ENCODE data around the gene REG3G.
A peak's percentile ranks its signal among the peaks of the same experiment; 100 is the strongest.

Gene REG3G

GRCh38 chr2:79025421-79025820 lies at the start of gene REG3G:
TSS of gene REG3G (plus strand) at chr2:79025702. CDS start at chr2:79026094, 392 bp downstream.
- Histone ChIP-seq H3K27me3 (ENCODE audit: control insufficient read depth, insufficient read depth, low read length) (no peaks in the 10 kb centered on the region), H3K36me3 (ENCODE audit: control insufficient read depth, insufficient read depth, low read length) (no peaks in the 10 kb centered on the region), H3K9ac (ENCODE audit: low read depth, low read length) (no peak within 1 kb of the TSS), H3K4me1 (ENCODE audit: control insufficient read depth, insufficient read depth, low read length) (no peaks in the 10 kb centered on the region), H3K9me3 (ENCODE audit: control insufficient read depth, insufficient read depth, low read length) (no peaks in the 10 kb centered on the region), H3K4me3 (ENCODE audit: low read depth, low read length) (no peak within 1 kb of the TSS)

GRCh38 chr2:78977661-78978145 lies 47.8 kb upstream of the REG3G start:
- Histone ChIP-seq H3K9me3 (ENCODE audit: control insufficient read depth, insufficient read depth, low read length) (no peaks in the 10 kb centered on the region), H3K9ac (ENCODE audit: low read depth, low read length) (no peak overlapping the region), H3K4me1 (ENCODE audit: control insufficient read depth, insufficient read depth, low read length) (peaks cover 3% of the 10 kb centered on the region), H3K36me3 (ENCODE audit: control insufficient read depth, insufficient read depth, low read length) (no peaks in the 10 kb centered on the region), H3K27me3 (ENCODE audit: control insufficient read depth, insufficient read depth, low read length) (no peaks in the 10 kb centered on the region), H3K4me3 (ENCODE audit: low read depth, low read length) (no peak overlapping the region)

GRCh38 chr2:78978340-78978739 lies 47.2 kb upstream of the REG3G start:
- Histone ChIP-seq H3K36me3 (ENCODE audit: control insufficient read depth, insufficient read depth, low read length) (no peaks in the 10 kb centered on the region), H3K4me3 (ENCODE audit: low read depth, low read length) (no peak overlapping the region), H3K9ac (ENCODE audit: low read depth, low read length) (no peak overlapping the region), H3K9me3 (ENCODE audit: control insufficient read depth, insufficient read depth, low read length) (no peaks in the 10 kb centered on the region), H3K4me1 (ENCODE audit: control insufficient read depth, insufficient read depth, low read length) (peaks cover 3% of the 10 kb centered on the region), H3K27me3 (ENCODE audit: control insufficient read depth, insufficient read depth, low read length) (no peaks in the 10 kb centered on the region)

GRCh38 chr2:78979380-78980151 lies 45.9 kb upstream of the REG3G start:
- Histone ChIP-seq H3K9ac (ENCODE audit: low read depth, low read length) (no peak overlapping the region), H3K27me3 (ENCODE audit: control insufficient read depth, insufficient read depth, low read length) (no peaks in the 10 kb centered on the region), H3K36me3 (ENCODE audit: control insufficient read depth, insufficient read depth, low read length) (no peaks in the 10 kb centered on the region), H3K9me3 (ENCODE audit: control insufficient read depth, insufficient read depth, low read length) (no peaks in the 10 kb centered on the region), H3K4me3 (ENCODE audit: low read depth, low read length) (no peak overlapping the region), H3K4me1 (ENCODE audit: control insufficient read depth, insufficient read depth, low read length) (peaks cover 3% of the 10 kb centered on the region)

- Histone ChIP-seq H3K4me3 (ENCODE audit: low read depth, low read length) (no peak overlapping the region), H3K9me3 (ENCODE audit: control insufficient read depth, insufficient read depth, low read length) (no peaks in the 10 kb centered on the region), H3K27me3 (ENCODE audit: control insufficient read depth, insufficient read depth, low read length) (no peaks in the 10 kb centered on the region), H3K36me3 (ENCODE audit: control insufficient read depth, insufficient read depth, low read length) (no peaks in the 10 kb centered on the region), H3K9ac (ENCODE audit: low read depth, low read length) (no peak overlapping the region), H3K4me1 (ENCODE audit: control insufficient read depth, insufficient read depth, low read length) (peaks cover 3% of the 10 kb centered on the region)
Measured at GRCh38 chr2:78980152-78980465, 45.4 kb upstream of the REG3G start.

GRCh38 chr2:78980871-78981270 lies 44.6 kb upstream of the REG3G start:
- no peak overlapping the region for H3K4me3 ChIP-seq (ENCODE audit: low read depth, low read length)

GRCh38 chr2:78982638-78983330 lies 42.7 kb upstream of the REG3G start:
- Histone ChIP-seq H3K4me3 (ENCODE audit: low read depth, low read length) (no peak overlapping the region), H3K36me3 (ENCODE audit: control insufficient read depth, insufficient read depth, low read length) (no peaks in the 10 kb centered on the region), H3K9ac (ENCODE audit: low read depth, low read length) (no peak overlapping the region), H3K9me3 (ENCODE audit: control insufficient read depth, insufficient read depth, low read length) (no peaks in the 10 kb centered on the region), H3K4me1 (ENCODE audit: control insufficient read depth, insufficient read depth, low read length) (peaks cover 3% of the 10 kb centered on the region), H3K27me3 (ENCODE audit: control insufficient read depth, insufficient read depth, low read length) (no peaks in the 10 kb centered on the region)

More at GRCh38 chr2:78980871-78981270, 44.6 kb upstream of the REG3G start:
- no peaks in the 10 kb centered on the region for H3K27me3 ChIP-seq (ENCODE audit: control insufficient read depth, insufficient read depth, low read length)
- no peaks in the 10 kb centered on the region for H3K9me3 ChIP-seq (ENCODE audit: control insufficient read depth, insufficient read depth, low read length)
- no peak overlapping the region for H3K9ac ChIP-seq (ENCODE audit: low read depth, low read length)
- peaks cover 3% of the 10 kb centered on the region for H3K4me1 ChIP-seq (ENCODE audit: control insufficient read depth, insufficient read depth, low read length)
- no peaks in the 10 kb centered on the region for H3K36me3 ChIP-seq (ENCODE audit: control insufficient read depth, insufficient read depth, low read length)

GRCh38 chr2:78984386-78984785 lies 41.1 kb upstream of the REG3G start:
- Histone ChIP-seq H3K4me1 (ENCODE audit: control insufficient read depth, insufficient read depth, low read length) (no peaks in the 10 kb centered on the region), H3K9me3 (ENCODE audit: control insufficient read depth, insufficient read depth, low read length) (no peaks in the 10 kb centered on the region), H3K36me3 (ENCODE audit: control insufficient read depth, insufficient read depth, low read length) (no peaks in the 10 kb centered on the region), H3K4me3 (ENCODE audit: low read depth, low read length) (no peak overlapping the region), H3K27me3 (ENCODE audit: control insufficient read depth, insufficient read depth, low read length) (no peaks in the 10 kb centered on the region), H3K9ac (ENCODE audit: low read depth, low read length) (no peak overlapping the region)

GRCh38 chr2:78985558-78985957 lies 39.9 kb upstream of the REG3G start:
- Histone ChIP-seq H3K9ac (ENCODE audit: low read depth, low read length) (no peak overlapping the region), H3K36me3 (ENCODE audit: control insufficient read depth, insufficient read depth, low read length) (no peaks in the 10 kb centered on the region), H3K4me1 (ENCODE audit: control insufficient read depth, insufficient read depth, low read length) (no peaks in the 10 kb centered on the region), H3K4me3 (ENCODE audit: low read depth, low read length) (no peak overlapping the region), H3K9me3 (ENCODE audit: control insufficient read depth, insufficient read depth, low read length) (no peaks in the 10 kb centered on the region), H3K27me3 (ENCODE audit: control insufficient read depth, insufficient read depth, low read length) (no peaks in the 10 kb centered on the region)

GRCh38 chr2:78989051-78989450 lies 36.5 kb upstream of the REG3G start:
- H3K4me3 ChIP-seq (ENCODE audit: low read depth, low read length): no peak overlapping the region
- no peaks in the 10 kb centered on the region for H3K4me1 ChIP-seq (ENCODE audit: control insufficient read depth, insufficient read depth, low read length)
- H3K9me3 ChIP-seq (ENCODE audit: control insufficient read depth, insufficient read depth, low read length): no peaks in the 10 kb centered on the region
- H3K36me3 ChIP-seq (ENCODE audit: control insufficient read depth, insufficient read depth, low read length): no peaks in the 10 kb centered on the region
- no peak overlapping the region for H3K9ac ChIP-seq (ENCODE audit: low read depth, low read length)
- peaks cover 22% of the 10 kb centered on the region for H3K27me3 ChIP-seq (ENCODE audit: control insufficient read depth, insufficient read depth, low read length)

- Histone ChIP-seq H3K9me3 (ENCODE audit: control insufficient read depth, insufficient read depth, low read length) (no peaks in the 10 kb centered on the region), H3K36me3 (ENCODE audit: control insufficient read depth, insufficient read depth, low read length) (no peaks in the 10 kb centered on the region), H3K4me1 (ENCODE audit: control insufficient read depth, insufficient read depth, low read length) (no peaks in the 10 kb centered on the region), H3K4me3 (ENCODE audit: low read depth, low read length) (peak overlapping the region; percentile 75), H3K27me3 (ENCODE audit: control insufficient read depth, insufficient read depth, low read length) (peaks cover 37% of the 10 kb centered on the region), H3K9ac (ENCODE audit: low read depth, low read length) (no peak overlapping the region)
Measured at GRCh38 chr2:78992451-78992806, 33.1 kb upstream of the REG3G start.
